GDM1 (cell line): Measurements from ENCODE around the gene TPRKB.
A peak's percentile ranks its signal among the peaks of the same experiment; 100 is the strongest.
"Not testable (repeated sequence)": the region's sequence is repeated elsewhere in the genome, so short reads cannot be mapped to it uniquely, and the experiment has no call there.

Experiments
- DNase-seq: peaks from one replicate; lab custom pipeline; 2025; lab: John Stamatoyannopoulos, UW

Gene TPRKB

DNA sequence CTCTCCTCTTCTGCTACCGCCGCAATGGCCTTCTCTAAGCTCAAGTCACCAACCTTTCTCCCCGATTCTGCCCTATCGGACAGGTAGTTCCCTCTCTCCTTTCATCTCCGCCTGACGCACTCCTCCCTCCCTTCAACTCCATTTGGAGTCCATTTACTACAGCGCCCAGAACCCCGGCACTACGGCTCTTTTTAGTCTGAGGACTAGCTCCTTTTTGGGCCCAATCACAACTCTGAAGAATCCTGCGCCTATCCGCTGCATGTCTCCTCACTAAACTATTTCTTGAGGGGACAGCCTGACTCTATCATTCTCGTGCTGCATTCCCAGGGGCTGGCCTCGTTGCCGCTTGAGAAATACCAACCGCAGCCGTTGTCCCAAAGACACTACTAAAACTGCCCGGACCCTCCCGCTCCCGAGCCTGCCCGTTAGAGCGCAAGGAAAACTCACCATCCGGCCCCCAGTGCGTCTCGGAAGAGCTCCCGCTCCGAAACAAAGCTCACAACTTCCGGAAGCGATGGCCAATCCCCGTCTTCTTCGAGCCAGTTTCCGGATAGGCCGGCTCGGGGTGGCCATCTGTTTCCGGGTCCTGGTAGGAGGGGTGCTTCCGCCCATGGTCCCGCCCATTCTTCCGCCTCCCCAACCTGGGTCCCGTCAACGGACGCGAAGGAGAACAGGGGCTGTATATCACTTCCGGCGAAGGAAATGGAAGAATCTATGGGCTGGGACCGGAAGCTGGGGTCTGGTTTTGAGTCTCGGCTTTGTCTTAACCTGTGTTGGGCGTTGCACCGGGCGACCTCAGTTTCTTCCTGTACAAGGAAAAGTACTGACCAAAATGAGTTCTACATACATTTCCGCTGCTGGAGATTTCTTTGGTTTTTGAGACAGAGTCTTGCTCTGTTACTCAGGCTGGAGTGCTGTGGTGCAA, at the start of gene TPRKB:
TPRKB (minus strand) TSS at position 491 of the 925 bp plus-strand sequence. CDS start 2,776 bp downstream, outside the sequence.
- peak; percentile 96 for DNase-seq

GRCh38 chr2:73783883-73784282, 46.7 kb upstream of the TPRKB start, which contains the start of gene C2orf78:
Gene C2orf78 (plus strand): TSS chr2:73784183. CDS start chr2:73784310, 127 bp downstream.
- not testable (repeated sequence) for DNase-seq

DNA sequence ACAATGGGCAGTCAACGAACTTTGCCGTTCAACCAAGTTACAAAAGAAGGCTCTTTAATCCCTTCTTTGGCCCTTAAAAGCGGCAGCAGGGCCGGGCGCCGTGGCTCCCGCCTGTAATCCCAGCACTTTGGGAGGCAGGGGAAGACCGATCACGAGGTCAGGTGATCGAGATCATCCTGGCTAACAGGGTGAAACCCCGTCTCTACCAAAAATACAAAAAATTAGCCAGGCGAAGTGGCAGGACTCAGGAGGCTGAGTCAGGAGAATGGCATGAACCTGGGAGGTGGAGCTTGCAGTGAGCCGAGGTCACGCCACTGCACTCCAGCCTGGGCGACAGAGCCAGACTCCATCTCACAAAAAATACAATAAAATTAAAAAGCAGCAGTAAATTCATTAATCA, 46.3 kb upstream of the TPRKB start:
- DNase-seq: not testable (repeated sequence)

GRCh38 chr2:73780237-73780582, 43.1 kb upstream of the TPRKB start:
- DNase-seq: no peak

GRCh38 chr2:73779467-73780236, 42.5 kb upstream of the TPRKB start, which contains the start of gene DUSP11:
Gene DUSP11 (minus strand): TSS chr2:73780103. CDS start chr2:73779974, 129 bp downstream.
- peak; percentile 89 for DNase-seq

- not testable (repeated sequence) for DNase-seq
Measured at GRCh38 chr2:73778867-73779466, 41.8 kb upstream of the TPRKB start.

DNA sequence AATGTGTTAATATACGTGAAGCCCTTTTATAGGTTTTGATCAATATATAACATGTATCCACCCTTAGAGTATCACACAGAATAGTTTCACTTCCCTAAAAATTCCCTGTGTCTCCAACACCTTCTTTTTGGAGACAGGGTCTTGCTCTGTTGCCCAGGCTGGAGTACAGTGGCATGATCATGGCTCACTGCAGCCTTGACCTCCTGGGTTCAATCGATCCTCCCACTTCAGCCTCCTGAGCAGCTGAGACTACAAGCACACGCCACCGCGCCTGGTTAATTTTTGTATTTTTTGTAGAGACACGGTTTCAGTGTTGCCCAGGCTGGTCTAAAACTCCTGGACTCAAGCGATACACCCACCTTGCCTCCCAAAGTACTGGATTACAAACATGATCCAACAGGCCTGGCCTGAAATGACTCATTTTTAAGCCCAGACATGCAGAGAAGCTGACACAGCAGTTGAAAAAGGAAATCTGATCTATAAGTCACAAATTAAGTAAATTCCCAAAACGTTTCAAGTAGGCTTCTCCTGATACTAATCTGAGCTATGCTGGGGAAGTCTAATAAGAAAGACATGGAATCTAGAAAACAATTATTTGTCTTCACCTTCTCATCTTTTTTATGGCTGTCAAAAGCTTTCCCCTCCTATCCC, 39.8 kb upstream of the TPRKB start:
- DNase-seq: no peak

- no peak for DNase-seq
Measured at GRCh38 chr2:73776381-73776780, 39.2 kb upstream of the TPRKB start.

- no peak for DNase-seq
Measured at GRCh38 chr2:73772819-73773218, 35.7 kb upstream of the TPRKB start.

GRCh38 chr2:73770725-73771124, 33.6 kb upstream of the TPRKB start:
- no peak for DNase-seq

- no peak for DNase-seq
Measured at GRCh38 chr2:73766994-73767393, 29.8 kb upstream of the TPRKB start.

- no peak for DNase-seq
Measured at GRCh38 chr2:73766349-73766748, 29.2 kb upstream of the TPRKB start.

DNA sequence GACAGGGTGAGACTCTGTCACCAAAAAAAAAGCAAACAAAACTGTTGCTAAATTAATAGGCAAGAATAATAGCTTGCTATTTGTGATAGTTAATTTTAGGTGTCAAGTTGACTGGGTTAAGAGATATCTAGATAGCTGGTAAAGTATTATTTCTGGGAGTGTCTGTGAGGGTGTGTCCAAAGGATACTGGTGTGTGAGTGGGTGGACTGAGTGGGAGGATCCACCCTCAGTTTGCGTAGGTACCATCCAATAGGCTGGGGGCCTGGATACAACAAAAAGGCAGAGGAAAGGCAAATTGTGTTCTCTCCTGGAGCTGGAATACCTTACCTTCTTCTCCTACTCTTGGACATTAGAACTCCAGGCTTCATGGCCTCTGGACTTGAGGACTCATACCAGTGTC, 27.8 kb upstream of the TPRKB start:
- DNase-seq: no peak

- no peak for DNase-seq
Measured at GRCh38 chr2:73762571-73762970, 25.4 kb upstream of the TPRKB start.

DNA sequence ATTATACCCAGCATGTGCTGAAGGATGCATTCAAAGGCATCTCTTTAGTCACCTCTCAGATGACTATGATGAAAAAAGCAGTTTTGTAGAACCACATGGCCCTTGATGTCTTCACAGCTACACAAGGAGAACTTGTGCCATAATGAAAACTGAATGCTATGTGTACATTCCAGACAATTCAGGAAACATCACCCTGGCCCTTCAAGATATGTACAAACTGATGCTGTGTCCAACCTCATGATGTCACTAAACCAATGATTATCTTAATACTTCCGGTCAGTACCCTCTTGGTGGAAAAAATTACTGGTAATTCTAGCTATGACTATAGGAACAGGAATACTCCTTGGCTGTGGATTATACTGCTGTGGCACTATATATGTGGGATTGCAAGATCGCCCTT, 22.8 kb upstream of the TPRKB start:
- no peak for DNase-seq

DNA sequence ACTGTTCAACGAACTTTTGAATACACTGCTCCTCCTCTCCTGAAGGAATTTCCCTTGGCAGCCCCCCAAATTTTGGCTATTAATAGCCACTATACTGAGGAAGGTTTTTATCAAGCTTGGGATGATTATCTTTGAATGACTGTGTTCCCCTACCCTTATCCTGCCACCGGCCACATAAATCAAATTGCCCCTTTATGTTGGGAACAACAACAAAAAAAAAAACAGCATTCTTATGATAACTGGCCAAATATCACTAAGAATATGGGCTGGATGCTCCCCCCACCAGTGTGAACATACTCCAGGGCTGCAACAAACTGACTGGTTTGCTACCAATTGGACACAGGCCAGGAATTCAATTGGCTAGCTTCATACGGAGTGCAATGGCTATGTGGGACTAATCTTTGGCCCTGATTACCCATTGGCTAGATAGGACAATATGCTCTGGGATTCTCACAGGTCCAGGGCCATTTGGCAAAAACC, 22.2 kb upstream of the TPRKB start:
- DNase-seq: no peak

- not testable (repeated sequence) for DNase-seq
Measured at GRCh38 chr2:73754332-73754731, 17.2 kb upstream of the TPRKB start.

- DNase-seq: no peak
Measured at GRCh38 chr2:73749314-73749713, 12.2 kb upstream of the TPRKB start.

DNA sequence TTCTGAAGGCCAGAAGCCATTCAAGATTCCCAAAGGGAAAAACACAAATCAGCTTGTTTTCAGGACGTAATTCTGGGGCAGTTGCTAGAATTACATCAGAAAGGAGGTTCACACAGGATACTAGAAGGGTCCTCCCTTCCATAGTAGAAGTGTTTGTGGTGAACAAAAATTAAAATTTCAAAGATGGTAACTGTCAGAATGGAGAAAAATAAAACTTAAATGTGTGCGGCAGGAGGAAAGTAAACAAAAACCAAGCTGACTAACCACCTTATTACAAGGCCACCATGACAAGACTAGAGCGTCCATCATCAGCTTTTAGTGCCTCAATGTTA, 9.7 kb upstream of the TPRKB start:
- no peak for DNase-seq

DNA sequence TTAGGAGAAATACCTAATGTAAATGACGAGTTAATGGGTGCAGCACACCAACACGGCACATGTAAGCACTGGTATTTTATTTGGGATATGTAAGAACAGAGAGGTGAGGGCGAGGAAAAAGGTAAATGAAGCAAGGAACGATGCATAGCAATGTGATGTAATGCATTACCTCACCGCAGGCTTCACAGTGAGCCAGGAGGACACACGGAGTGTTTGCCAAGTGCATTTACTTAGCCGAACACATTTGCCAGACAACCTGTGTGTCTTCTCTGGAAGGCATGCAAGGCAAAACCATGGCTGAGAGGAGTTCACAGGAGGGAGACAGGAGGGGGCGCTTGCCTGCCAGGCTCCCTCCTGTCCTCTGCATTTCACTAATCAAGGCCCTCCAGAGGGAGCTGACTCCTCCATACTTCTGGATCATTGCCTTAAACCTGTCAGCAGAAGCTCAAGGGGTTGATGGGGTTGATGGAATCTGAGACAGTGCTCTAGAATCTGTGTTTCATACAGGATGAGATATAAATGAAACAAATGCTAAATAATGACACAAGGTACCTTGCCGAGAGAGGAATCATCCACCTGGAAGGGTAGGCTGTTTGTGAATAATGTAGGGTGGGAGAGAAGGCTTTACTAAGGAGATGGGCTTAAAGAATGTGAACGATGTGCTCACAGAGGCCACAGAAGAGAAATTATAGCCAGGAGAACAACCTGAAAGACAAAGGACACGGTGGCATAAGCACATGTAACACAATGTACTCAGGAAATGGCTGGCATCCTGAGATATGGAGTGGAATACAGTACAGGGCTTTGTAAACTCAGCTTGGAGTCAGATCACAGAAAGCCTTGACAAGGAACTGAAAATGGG, 9.1 kb upstream of the TPRKB start:
- DNase-seq: no peak

DNA sequence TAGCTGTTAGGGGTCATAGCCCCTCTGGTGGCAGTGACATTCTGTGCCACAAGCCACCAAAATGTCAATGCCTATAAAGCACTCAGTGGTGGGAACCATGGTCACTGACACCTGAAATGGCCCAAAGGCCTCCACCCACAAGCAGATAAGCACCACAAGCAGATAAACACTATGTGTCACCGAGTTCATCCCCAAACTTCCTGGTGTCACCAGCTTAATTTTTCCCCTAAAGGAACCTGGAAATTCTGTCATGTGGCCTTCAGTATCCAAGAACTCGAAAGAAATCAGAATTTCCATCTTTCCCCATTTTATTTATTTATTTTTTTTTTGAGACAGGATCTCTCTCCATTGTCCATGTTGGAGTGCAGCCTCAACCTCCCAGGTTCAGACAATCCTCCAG, 3.6 kb upstream of the TPRKB start:
- no peak for DNase-seq
